Thyroid gland (tissue), 4 donors: ENCODE measurements around the gene MICAL3. TPM values are rescaled to one million over a fixed set of nuclear protein-coding genes. Genes with fewer than 3 reads are reported as not detected.

Experiments used
- DNase-seq, 2 donors: peaks; one replicate each; pipeline ENCODE4 v3.0.0-alpha.2; 2019
- H3K27ac ChIP-seq, 3 donors: fragments of 200-600 bp; sonication (generic); 1 replicate in 2 of 3; 2 replicates in 1 of 3; pipeline ENCODE4 v1.5.1; 2016 to 2019; ENCODE audit warnings: mild to moderate bottlenecking in 1 of 3, moderate library complexity in 1 of 3
- H3K27me3 ChIP-seq: fragments of 200-600 bp; sonication (generic); one replicate; pipeline ENCODE4 v1.5.1; 2019
- H3K36me3 ChIP-seq, 2 donors: fragments of 200-600 bp; sonication (generic); one replicate each; pipeline ENCODE4 v1.5.1; 2016 to 2019
- H3K4me1 ChIP-seq, 2 donors: fragments of 200-600 bp; sonication (generic); one replicate each; pipeline ENCODE4 v1.5.1; 2017 to 2019
- H3K4me3 ChIP-seq, 3 donors: fragments of 200-600 bp; sonication (generic); replicated peaks in 1 of 3; 1 replicate in 2 of 3; 2 replicates in 1 of 3; pipeline ENCODE4 v1.5.1; 2016; ENCODE audit warnings: mild to moderate bottlenecking in 1 of 3
- H3K9me3 ChIP-seq: fragments of 200-600 bp; sonication (generic); one replicate; pipeline ENCODE4 v1.5.1; 2017
- CTCF ChIP-seq, 6 experiments: fragments of 200-600 bp in 3 of 6; fragments of 450-650 bp in 3 of 6; sonication (generic) in 3 of 6; IDR thresholded peaks; one replicate each; pipeline ENCODE4 v1.5.1; 2016 to 2019; ENCODE audit warnings: antibody characterized with exemption in 6 of 6, mild to moderate bottlenecking in 2 of 6, inconsistent platforms in 1 of 6, moderate library complexity in 1 of 6
- POLR2A ChIP-seq, 2 donors: fragments of 450-650 bp; IDR thresholded peaks; one replicate each; pipeline ENCODE4 v1.6.1; 2017; ENCODE audit warnings: antibody characterized with exemption in 2 of 2, mild to moderate bottlenecking in 2 of 2, moderate library complexity in 1 of 2
- WGBS, 2 donors: methylation state at CpG; one replicate each; pipeline ENCODE4 v1.1.5; 2017; 5-methylcytosine and 5-hydroxymethylcytosine counted together
- intact Hi-C: fragments of 100-400 bp; cut with DNase I; formaldehyde crosslinking; loops from one replicate; pipeline ENCODE4 v1.15.1; 2023
- total RNA-seq, 4 donors: library from RNA; depleted of rRNA; stranded (reverse); fragments of >200 nt; gene quantifications; one replicate each; pipeline ENCODE4 v1.2.3, GENCODE V29; 2016

Gene MICAL3
- total RNA-seq, 4 donors from 2014 or later = 31.8 to 53.8 (median 43.6) TPM

- H3K27me3 ChIP-seq = no peaks in the 10 kb centered on the region
- H3K4me1 ChIP-seq = no peaks in the 10 kb centered on the region
- no peak overlapping the region for H3K4me3 ChIP-seq
- H3K36me3 ChIP-seq = peaks cover 15 to 25% of the 10 kb centered on the region in 2 donors
- 92 to 93% methylated on average over 17 to 19 of the region's 22 CpGs for WGBS, 2 donors
- H3K27ac ChIP-seq = no peak overlapping the region
- intact Hi-C loops = no loop called here
- TF ChIP-seq POLR2A (IDR thresholded peaks at IDR 0.05) = no peak
- no peak for TF ChIP-seq CTCF (IDR thresholded peaks at IDR 0.05)
- H3K9me3 ChIP-seq = no peaks in the 10 kb centered on the region
- no peak for DNase-seq
Measured at GRCh38 chr22:17804331-17805080, 219.9 kb downstream of the MICAL3 start.

- DNase-seq = no peak
- 94 to 96% methylated on average over 20 of the region's 20 CpGs for WGBS, 2 donors
- Histone ChIP-seq H3K9me3 (no peaks in the 10 kb centered on the region), H3K4me1 (no peaks in the 10 kb centered on the region), H3K27me3 (no peaks in the 10 kb centered on the region), H3K4me3 (no peak overlapping the region), H3K27ac (no peak overlapping the region), H3K36me3 (peaks cover 15 to 22% of the 10 kb centered on the region in 2 donors)
- intact Hi-C loops = no loop called here
- TF ChIP-seq POLR2A (IDR thresholded peaks at IDR 0.05) = no peak
- TF ChIP-seq CTCF (IDR thresholded peaks at IDR 0.05) = no peak
Measured at GRCh38 chr22:17803609-17804270, 220.6 kb downstream of the MICAL3 start.

GRCh38 chr22:17802822-17803221 is 221.5 kb downstream of the MICAL3 start:
- Histone ChIP-seq H3K27me3 (no peaks in the 10 kb centered on the region), H3K4me3 (no peak overlapping the region), H3K4me1 (no peaks in the 10 kb centered on the region), H3K9me3 (no peaks in the 10 kb centered on the region), H3K36me3 (peaks cover 11 to 13% of the 10 kb centered on the region in 2 donors), H3K27ac (no peak overlapping the region)
- DNase-seq = no peak
- 94 to 98% methylated on average over 2 of the region's 2 CpGs for WGBS, 2 donors
- intact Hi-C loops = no loop called here
- TF ChIP-seq POLR2A (IDR thresholded peaks at IDR 0.05) (no peak), CTCF (IDR thresholded peaks at IDR 0.05) (no peak)

GRCh38 chr22:17802411-17802810 is 221.9 kb downstream of the MICAL3 start:
- Histone ChIP-seq H3K9me3 (no peaks in the 10 kb centered on the region), H3K27me3 (no peaks in the 10 kb centered on the region), H3K27ac (no peak overlapping the region), H3K4me1 (no peaks in the 10 kb centered on the region), H3K4me3 (no peak overlapping the region), H3K36me3 (peaks cover 9 to 10% of the 10 kb centered on the region in 2 donors)
- 86 to 92% methylated on average over 10 of the region's 10 CpGs for WGBS, 2 donors
- no peak for DNase-seq
- intact Hi-C loops = no loop called here
- TF ChIP-seq CTCF (IDR thresholded peaks at IDR 0.05) = no peak
- TF ChIP-seq POLR2A (IDR thresholded peaks at IDR 0.05) = no peak
